ENCODE results near the gene DCAF17.

DNA sequence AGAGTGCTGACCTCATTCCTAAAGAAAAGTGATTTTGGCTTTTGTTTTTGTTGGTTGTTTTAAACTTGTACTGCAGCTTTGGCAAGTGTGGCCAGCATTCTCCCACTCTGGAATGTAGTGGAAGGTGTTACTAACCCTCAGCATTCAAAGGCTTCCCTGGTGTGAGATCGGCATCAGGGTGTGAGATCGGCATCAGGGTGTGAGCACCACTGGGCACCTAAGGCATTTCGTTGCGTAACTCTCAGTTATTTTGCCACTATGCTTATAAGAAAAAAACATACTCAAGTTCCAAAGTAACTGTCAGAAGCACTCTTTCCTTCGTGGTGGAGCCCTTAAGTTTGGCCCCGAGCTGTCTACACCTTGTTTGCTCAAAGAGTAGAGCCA lies 90.0 kb downstream of the DCAF17 start:
- TF ChIP-seq, protein P1, sequence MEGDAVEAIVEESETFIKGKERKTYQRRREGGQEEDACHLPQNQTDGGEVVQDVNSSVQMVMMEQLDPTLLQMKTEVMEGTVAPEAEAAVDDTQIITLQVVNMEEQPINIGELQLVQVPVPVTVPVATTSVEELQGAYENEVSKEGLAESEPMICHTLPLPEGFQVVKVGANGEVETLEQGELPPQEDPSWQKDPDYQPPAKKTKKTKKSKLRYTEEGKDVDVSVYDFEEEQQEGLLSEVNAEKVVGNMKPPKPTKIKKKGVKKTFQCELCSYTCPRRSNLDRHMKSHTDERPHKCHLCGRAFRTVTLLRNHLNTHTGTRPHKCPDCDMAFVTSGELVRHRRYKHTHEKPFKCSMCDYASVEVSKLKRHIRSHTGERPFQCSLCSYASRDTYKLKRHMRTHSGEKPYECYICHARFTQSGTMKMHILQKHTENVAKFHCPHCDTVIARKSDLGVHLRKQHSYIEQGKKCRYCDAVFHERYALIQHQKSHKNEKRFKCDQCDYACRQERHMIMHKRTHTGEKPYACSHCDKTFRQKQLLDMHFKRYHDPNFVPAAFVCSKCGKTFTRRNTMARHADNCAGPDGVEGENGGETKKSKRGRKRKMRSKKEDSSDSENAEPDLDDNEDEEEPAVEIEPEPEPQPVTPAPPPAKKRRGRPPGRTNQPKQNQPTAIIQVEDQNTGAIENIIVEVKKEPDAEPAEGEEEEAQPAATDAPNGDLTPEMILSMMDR (IDR thresholded peaks at IDR 0.05): no peak
- no peak for TF ChIP-seq POLR2A (IDR thresholded peaks at IDR 0.05; ENCODE audit: low read depth)
